HEK293T (cell line): ENCODE data around the gene ABHD5.

Experiments
- CTCF ChIA-PET: fragments of 350-600 bp; formaldehyde crosslinking; extraction: SDS; loops from one replicate; lab custom pipeline; 2021; ENCODE audit warnings: antibody characterized with exemption, inconsistent platforms; lab: Yijun Ruan, JAX
- POLR2A ChIA-PET: fragments of 350-600 bp; formaldehyde crosslinking; extraction: SDS; loops from one replicate; lab custom pipeline; 2020; ENCODE audit warnings: antibody characterized with exemption, inconsistent platforms; lab: Yijun Ruan, JAX
- DNase-seq: peaks from one replicate; pipeline ENCODE4 v3.0.0; 2012; ENCODE audit warnings: mixed read lengths; ENCODE audit errors: extremely low spot score
- ARNT ChIP-seq: fragments of 450-650 bp; IDR thresholded peaks from 2 replicates; pipeline ENCODE4 v1.6.1; 2017; ENCODE audit warnings: mild to moderate bottlenecking
- BHLHE40 ChIP-seq: fragments of 450-650 bp; IDR thresholded peaks from 2 replicates; pipeline ENCODE4 v1.6.1; 2016; ENCODE audit warnings: mild to moderate bottlenecking, moderate library complexity, borderline replicate concordance
- CTBP1 ChIP-seq: fragments of 450-650 bp; IDR thresholded peaks from 2 replicates; pipeline ENCODE4 v1.6.1; 2016; ENCODE audit warnings: borderline replicate concordance
- ELF4 ChIP-seq: fragments of 450-650 bp; IDR thresholded peaks from 2 replicates; pipeline ENCODE4 v1.6.1; 2017; ENCODE audit warnings: antibody characterized with exemption
- FOXA1 ChIP-seq: fragments of 450-650 bp; IDR thresholded peaks from 2 replicates; pipeline ENCODE4 v1.6.1; 2016; ENCODE audit warnings: mild to moderate bottlenecking
- FOXK2 ChIP-seq: fragments of 450-650 bp; IDR thresholded peaks from 2 replicates; pipeline ENCODE4 v1.6.1; 2016; ENCODE audit warnings: mild to moderate bottlenecking
- FOXM1 ChIP-seq: fragments of 450-650 bp; IDR thresholded peaks from 2 replicates; pipeline ENCODE4 v1.6.1; 2017; ENCODE audit warnings: mild to moderate bottlenecking, borderline replicate concordance
- HDGF ChIP-seq: fragments of 450-650 bp; IDR thresholded peaks from 2 replicates; pipeline ENCODE4 v1.6.1; 2017; ENCODE audit warnings: antibody characterized with exemption, borderline replicate concordance
- L3MBTL2 ChIP-seq: fragments of 450-650 bp; conservative IDR thresholded peaks from 2 replicates; pipeline ENCODE4 v1.6.1; 2016; ENCODE audit warnings: mild to moderate bottlenecking
- LEF1 ChIP-seq: fragments of 450-650 bp; IDR thresholded peaks from 2 replicates; pipeline ENCODE4 v1.6.1; 2017; ENCODE audit warnings: mild to moderate bottlenecking, borderline replicate concordance
- NFRKB ChIP-seq: fragments of 450-650 bp; IDR thresholded peaks from 2 replicates; pipeline ENCODE4 v1.6.1; 2016; ENCODE audit warnings: mild to moderate bottlenecking, moderate library complexity
- PKNOX1 ChIP-seq: fragments of 450-650 bp; IDR thresholded peaks from 2 replicates; pipeline ENCODE4 v1.6.1; 2016
- SP1 ChIP-seq: fragments of 450-650 bp; IDR thresholded peaks from 2 replicates; pipeline ENCODE4 v1.6.1; 2017
- SUZ12 ChIP-seq: fragments of 450-650 bp; IDR thresholded peaks from 2 replicates; pipeline ENCODE4 v1.6.1; 2016; ENCODE audit warnings: mild to moderate bottlenecking
- TARDBP ChIP-seq: fragments of 450-650 bp; IDR thresholded peaks from 2 replicates; pipeline ENCODE4 v1.6.1; 2016
- ZNF384 ChIP-seq: fragments of 450-650 bp; IDR thresholded peaks from 2 replicates; pipeline ENCODE4 v1.6.1; 2016

The ABHD5 gene

GRCh38 chr3:43774799-43775198, 84.1 kb downstream of the ABHD5 start:
- no peak for DNase-seq
- TF ChIP-seq BHLHE40 (no peak), TARDBP (no peak), ELF4 (no peak), HDGF (no peak), PKNOX1 (no peak), NFRKB (no peak), CTBP1 (no peak), ARNT (no peak), SP1 (no peak), FOXA1 (no peak), L3MBTL2 (no peak), SUZ12 (no peak), ZNF384 (no peak)
- CTCF ChIA-PET = no interaction called here
- POLR2A ChIA-PET = no interaction called here

- POLR2A ChIA-PET = no interaction called here
- CTCF ChIA-PET = no interaction called here
These were observed 85.4 kb downstream of the ABHD5 start for GRCh38 chr3:43776101-43776500.

GRCh38 chr3:43779850-43780249, 89.1 kb downstream of the ABHD5 start:
- ChIA-PET POLR2A (no interaction called here), CTCF (no interaction called here)
- TF ChIP-seq SUZ12 (no peak), LEF1 (no peak), ELF4 (no peak), BHLHE40 (no peak), L3MBTL2 (no peak), FOXK2 (no peak), HDGF (no peak), NFRKB (no peak), PKNOX1 (no peak), ZNF384 (no peak), FOXM1 (no peak), CTBP1 (no peak), SP1 (no peak), TARDBP (no peak), ARNT (no peak), FOXA1 (no peak)
- DNase-seq = no peak

More at GRCh38 chr3:43776101-43776500, 85.4 kb downstream of the ABHD5 start:
- TF ChIP-seq ELF4 (no peak), L3MBTL2 (no peak), PKNOX1 (no peak), BHLHE40 (no peak)
- no peak for DNase-seq

GRCh38 chr3:43782541-43782940, 91.8 kb downstream of the ABHD5 start:
- ChIA-PET CTCF (no interaction called here), POLR2A (no interaction called here)
- no peak for TF ChIP-seq FOXM1
- no peak for TF ChIP-seq HDGF
- TF ChIP-seq TARDBP = no peak
- no peak for TF ChIP-seq LEF1
- no peak for TF ChIP-seq FOXK2
- TF ChIP-seq ARNT = no peak
- TF ChIP-seq ZNF384 = no peak
- no peak for TF ChIP-seq L3MBTL2
- TF ChIP-seq FOXA1 = no peak
- no peak for TF ChIP-seq PKNOX1
- TF ChIP-seq BHLHE40 = no peak
- no peak for TF ChIP-seq NFRKB
- no peak for TF ChIP-seq SP1
- no peak for TF ChIP-seq ELF4
- TF ChIP-seq SUZ12 = no peak
- TF ChIP-seq CTBP1 = no peak
- no peak for DNase-seq
